Peyer's patch (tissue), 4 donors: ENCODE data around the gene MED7. TPM values are rescaled to one million over a fixed set of nuclear protein-coding genes. Genes with fewer than 3 reads are reported as not detected.

Source experiments
- DNase-seq, 3 donors: peaks; one replicate each; pipeline ENCODE4 v3.0.0-alpha.2; 2017 to 2019
- H3K27ac ChIP-seq, 4 donors: fragments of 200-600 bp; sonication (generic); one replicate each; pipeline ENCODE4 v1.5.1; 2016 to 2019
- H3K27me3 ChIP-seq, 2 donors: fragments of 200-600 bp; sonication (generic); one replicate each; pipeline ENCODE4 v1.5.1; 2019
- H3K36me3 ChIP-seq, 3 donors: fragments of 200-600 bp; sonication (generic); one replicate each; pipeline ENCODE4 v1.5.1; 2016 to 2019
- H3K4me1 ChIP-seq, 4 donors: fragments of 200-600 bp; sonication (generic); one replicate each; pipeline ENCODE4 v1.5.1; 2016 to 2019
- H3K4me3 ChIP-seq, 4 donors: fragments of 200-600 bp; sonication (generic); 1 replicate in 3 of 4; 2 replicates in 1 of 4; pipeline ENCODE4 v1.5.1; 2016 to 2019; ENCODE audit warnings: mild to moderate bottlenecking in 1 of 4
- H3K9me3 ChIP-seq, 4 donors: fragments of 200-600 bp; sonication (generic); one replicate each; pipeline ENCODE4 v1.5.1; 2016 to 2019; ENCODE audit warnings: mild to moderate bottlenecking in 1 of 4
- POLR2A ChIP-seq, 2 donors: fragments of 450-650 bp; IDR thresholded peaks; one replicate each; pipeline ENCODE4 v1.5.1; 2017; ENCODE audit warnings: antibody characterized with exemption in 2 of 2, mild to moderate bottlenecking in 2 of 2, moderate library complexity in 2 of 2
- total RNA-seq, 4 donors: library from RNA; depleted of rRNA; stranded (reverse); fragments of >200 nt; gene quantifications; one replicate each; pipeline ENCODE4 v1.1.0, GENCODE V29; 2016
- TF ChIP-seq, protein P1 (sequence below), 6 experiments: fragments of 450-650 bp in 4 of 6; fragments of 200-600 bp in 2 of 6; sonication (generic) in 1 of 6; IDR thresholded peaks; one replicate each; pipeline ENCODE4 v1.5.1; 2017 to 2019; ENCODE audit warnings: antibody characterized with exemption in 6 of 6, mild to moderate bottlenecking in 3 of 6, moderate library complexity in 1 of 6

Gene MED7
- total RNA-seq, 4 donors from 2014 or later = 6.7 to 12.4 (median 7.3) TPM

GRCh38 chr5:157120102-157120501 lies 22.6 kb downstream of the MED7 start:
- no peak for DNase-seq
- Histone ChIP-seq H3K4me1 (no peaks in the 10 kb centered on the region), H3K27ac (no peak overlapping the region), H3K4me3 (no peak overlapping the region), H3K9me3 (peaks cover 0 to 5% (median 0%) of the 10 kb centered on the region in 4 donors), H3K36me3 (no peaks in the 10 kb centered on the region), H3K27me3 (no peaks in the 10 kb centered on the region)
- TF ChIP-seq, protein P1, sequence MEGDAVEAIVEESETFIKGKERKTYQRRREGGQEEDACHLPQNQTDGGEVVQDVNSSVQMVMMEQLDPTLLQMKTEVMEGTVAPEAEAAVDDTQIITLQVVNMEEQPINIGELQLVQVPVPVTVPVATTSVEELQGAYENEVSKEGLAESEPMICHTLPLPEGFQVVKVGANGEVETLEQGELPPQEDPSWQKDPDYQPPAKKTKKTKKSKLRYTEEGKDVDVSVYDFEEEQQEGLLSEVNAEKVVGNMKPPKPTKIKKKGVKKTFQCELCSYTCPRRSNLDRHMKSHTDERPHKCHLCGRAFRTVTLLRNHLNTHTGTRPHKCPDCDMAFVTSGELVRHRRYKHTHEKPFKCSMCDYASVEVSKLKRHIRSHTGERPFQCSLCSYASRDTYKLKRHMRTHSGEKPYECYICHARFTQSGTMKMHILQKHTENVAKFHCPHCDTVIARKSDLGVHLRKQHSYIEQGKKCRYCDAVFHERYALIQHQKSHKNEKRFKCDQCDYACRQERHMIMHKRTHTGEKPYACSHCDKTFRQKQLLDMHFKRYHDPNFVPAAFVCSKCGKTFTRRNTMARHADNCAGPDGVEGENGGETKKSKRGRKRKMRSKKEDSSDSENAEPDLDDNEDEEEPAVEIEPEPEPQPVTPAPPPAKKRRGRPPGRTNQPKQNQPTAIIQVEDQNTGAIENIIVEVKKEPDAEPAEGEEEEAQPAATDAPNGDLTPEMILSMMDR (IDR thresholded peaks at IDR 0.05) = no peak
- TF ChIP-seq POLR2A (IDR thresholded peaks at IDR 0.05) = no peak

DNA sequence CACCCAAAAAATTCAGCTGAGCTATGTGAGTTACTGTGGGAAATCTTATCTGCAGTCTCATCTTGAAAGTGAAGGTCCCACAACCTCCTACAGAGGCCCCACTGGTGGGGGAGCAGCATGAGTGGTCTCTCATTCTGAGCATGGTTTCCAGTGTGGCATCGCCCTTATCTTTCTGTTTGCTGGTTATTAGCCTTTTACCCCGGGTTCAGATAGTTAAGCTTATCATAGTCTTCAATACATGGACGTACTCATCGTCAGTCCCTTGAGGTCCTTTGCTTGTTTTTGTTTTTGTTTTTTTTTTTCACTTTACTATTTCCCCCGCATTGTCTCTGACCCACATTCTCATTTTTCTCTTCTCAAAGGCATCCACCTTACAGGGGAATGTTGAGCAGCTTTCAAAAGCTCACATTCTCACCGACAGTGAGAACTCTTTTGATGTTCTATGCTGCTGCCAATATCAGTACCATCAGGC lies 26.1 kb downstream of the MED7 start:
- Histone ChIP-seq H3K9me3 (peaks cover 0 to 5% (median 0%) of the 10 kb centered on the region in 4 donors), H3K36me3 (no peaks in the 10 kb centered on the region), H3K4me1 (no peaks in the 10 kb centered on the region), H3K27ac (no peak overlapping the region), H3K4me3 (no peak overlapping the region), H3K27me3 (no peaks in the 10 kb centered on the region)
- TF ChIP-seq, protein P1 (IDR thresholded peaks at IDR 0.05) = no peak
- no peak for TF ChIP-seq POLR2A (IDR thresholded peaks at IDR 0.05)
- no peak for DNase-seq

GRCh38 chr5:157115502-157115901 lies 27.2 kb downstream of the MED7 start:
- H3K9me3 ChIP-seq = no peaks in the 10 kb centered on the region
- no peaks in the 10 kb centered on the region for H3K4me1 ChIP-seq
- no peak for TF ChIP-seq POLR2A (IDR thresholded peaks at IDR 0.05)
- TF ChIP-seq, protein P1 (IDR thresholded peaks at IDR 0.05) = no peak
- H3K4me3 ChIP-seq = no peak overlapping the region
- no peaks in the 10 kb centered on the region for H3K36me3 ChIP-seq
- no peaks in the 10 kb centered on the region for H3K27me3 ChIP-seq
- no peak overlapping the region for H3K27ac ChIP-seq
- DNase-seq = no peak

GRCh38 chr5:157115012-157115411 lies 27.7 kb downstream of the MED7 start:
- no peaks in the 10 kb centered on the region for H3K4me1 ChIP-seq
- H3K27ac ChIP-seq = no peak overlapping the region
- H3K27me3 ChIP-seq = no peaks in the 10 kb centered on the region
- H3K9me3 ChIP-seq = no peaks in the 10 kb centered on the region
- H3K36me3 ChIP-seq = no peaks in the 10 kb centered on the region
- no peak overlapping the region for H3K4me3 ChIP-seq
- TF ChIP-seq, protein P1 (IDR thresholded peaks at IDR 0.05) = no peak
- no peak for TF ChIP-seq POLR2A (IDR thresholded peaks at IDR 0.05)
- no peak for DNase-seq

DNA sequence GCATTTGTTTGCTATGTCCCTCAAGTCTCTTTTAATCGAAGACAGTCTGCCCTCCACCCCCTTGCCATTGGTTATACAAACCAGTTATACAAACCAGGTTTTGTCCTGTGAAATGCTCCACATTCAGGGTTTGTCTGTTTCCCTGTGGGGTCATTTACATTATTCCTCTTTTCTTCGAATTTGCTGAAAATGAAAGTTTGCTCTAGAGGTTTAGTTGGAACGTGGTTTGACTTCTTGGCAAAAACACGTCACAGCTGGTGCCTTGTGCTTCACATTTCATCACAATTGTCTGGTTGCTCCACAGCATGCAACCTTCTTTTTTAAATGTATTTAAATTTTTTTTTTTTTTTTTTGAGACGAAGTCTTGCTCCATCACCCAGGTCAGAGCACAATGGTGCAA lies 29.7 kb downstream of the MED7 start:
- peaks cover 0 to 5% (median 0%) of the 10 kb centered on the region in 4 donors for H3K4me1 ChIP-seq
- no peak for TF ChIP-seq POLR2A (IDR thresholded peaks at IDR 0.05)
- TF ChIP-seq, protein P1 (IDR thresholded peaks at IDR 0.05) = no peak
- H3K4me3 ChIP-seq = no peak overlapping the region
- H3K27me3 ChIP-seq = no peaks in the 10 kb centered on the region
- H3K9me3 ChIP-seq = no peaks in the 10 kb centered on the region
- DNase-seq = no peak
- no peaks in the 10 kb centered on the region for H3K36me3 ChIP-seq
- no peak overlapping the region for H3K27ac ChIP-seq

- no peak overlapping the region for H3K4me3 ChIP-seq
- no peaks in the 10 kb centered on the region for H3K27me3 ChIP-seq
- no peaks in the 10 kb centered on the region for H3K9me3 ChIP-seq
- H3K4me1 ChIP-seq = peaks cover 0 to 5% (median 0%) of the 10 kb centered on the region in 4 donors
- DNase-seq = peak in 2 of 3 donors; percentile 46 to 56
- H3K36me3 ChIP-seq = no peaks in the 10 kb centered on the region
- peak overlapping the region; percentile 66 to 73 (median 70) for H3K27ac ChIP-seq
- TF ChIP-seq POLR2A (IDR thresholded peaks at IDR 0.05) = no peak
- TF ChIP-seq, protein P1 (IDR thresholded peaks at IDR 0.05) = no peak
These were observed 32.9 kb downstream of the MED7 start for GRCh38 chr5:157109744-157110143.
